Skeletal muscle cell (primary cell): ENCODE data around the gene CFAP52.
"Not testable (repeated sequence)": the region's sequence is repeated elsewhere in the genome, so short reads cannot be mapped to it uniquely, and the experiment has no call there.

Experiments
- DNase-seq: peaks from one replicate; pipeline ENCODE4 v3.0.0-alpha.2; 2010; ENCODE audit warnings: low read depth
- H3K4me3 ChIP-seq: 2 replicates; pipeline ENCODE4 v1.5.1; 2011; ENCODE audit warnings: low read depth, mild to moderate bottlenecking, control low read depth, low read length, moderate library complexity

CFAP52 gene

GRCh38 chr17:9568004-9568403 lies 8.4 kb upstream of the CFAP52 start:
- H3K4me3 ChIP-seq, result no peak overlapping the region
- DNase-seq, result no peak

- H3K4me3 ChIP-seq, result no peak overlapping the region
These were observed 7.4 kb upstream of the CFAP52 start for GRCh38 chr17:9568957-9569588.

GRCh38 chr17:9571201-9571600 lies 5.2 kb upstream of the CFAP52 start:
- no peak for DNase-seq
- no peak overlapping the region for H3K4me3 ChIP-seq

More at GRCh38 chr17:9568957-9569588, 7.4 kb upstream of the CFAP52 start:
- no peak for DNase-seq

GRCh38 chr17:9575381-9576101 lies 901 bp upstream of the CFAP52 start, which contains the start of gene STX8:
TSS of gene STX8 (minus strand) at chr17:9575820. CDS start at chr17:9575808, 12 bp downstream.
- peak; percentile 76 for DNase-seq
- H3K4me3 ChIP-seq, result peak within 1 kb of the TSS; percentile 95

GRCh38 chr17:9577373-9577709 lies 899 bp downstream of the CFAP52 start:
- H3K4me3 ChIP-seq, result no peak overlapping the region
- DNase-seq, result no peak

- no peak overlapping the region for H3K4me3 ChIP-seq
- DNase-seq, result no peak
These were observed 11.7 kb downstream of the CFAP52 start for GRCh38 chr17:9587969-9588656.

- DNase-seq, result no peak
- H3K4me3 ChIP-seq, result no peak overlapping the region
These were observed 17.6 kb downstream of the CFAP52 start for GRCh38 chr17:9594065-9594464.

- DNase-seq, H3K4me3 ChIP-seq: not testable (repeated sequence)
These were observed 21.2 kb downstream of the CFAP52 start for GRCh38 chr17:9597638-9598037.

GRCh38 chr17:9598661-9599060 lies 22.2 kb downstream of the CFAP52 start:
- no peak for DNase-seq
- no peak overlapping the region for H3K4me3 ChIP-seq

- not testable (repeated sequence) for H3K4me3 ChIP-seq, DNase-seq
These were observed 28.1 kb downstream of the CFAP52 start for GRCh38 chr17:9604583-9604982.

- DNase-seq, result no peak
These were observed 30.0 kb downstream of the CFAP52 start for GRCh38 chr17:9606453-9606852.

GRCh38 chr17:9607058-9607457 lies 30.6 kb downstream of the CFAP52 start:
- DNase-seq, H3K4me3 ChIP-seq: not testable (repeated sequence)

More at GRCh38 chr17:9606453-9606852, 30.0 kb downstream of the CFAP52 start:
- no peak overlapping the region for H3K4me3 ChIP-seq

- H3K4me3 ChIP-seq, result no peak overlapping the region
- DNase-seq, result no peak
These were observed 35.1 kb downstream of the CFAP52 start for GRCh38 chr17:9611557-9611956.

GRCh38 chr17:9612006-9612405 lies 35.6 kb downstream of the CFAP52 start:
- H3K4me3 ChIP-seq, result no peak overlapping the region
- DNase-seq, result no peak

- H3K4me3 ChIP-seq, result no peak overlapping the region
- no peak for DNase-seq
These were observed 39.0 kb downstream of the CFAP52 start for GRCh38 chr17:9615486-9615885.

GRCh38 chr17:9622961-9623360 lies 46.5 kb downstream of the CFAP52 start:
- DNase-seq, result no peak
- no peak overlapping the region for H3K4me3 ChIP-seq

- H3K4me3 ChIP-seq, result no peak overlapping the region
- DNase-seq, result no peak
These were observed 52.1 kb downstream of the CFAP52 start for GRCh38 chr17:9628509-9628908.

- DNase-seq, result no peak
- H3K4me3 ChIP-seq, result no peak overlapping the region
These were observed 56.3 kb downstream of the CFAP52 start for GRCh38 chr17:9632741-9633140.

GRCh38 chr17:9635340-9635739 lies 58.9 kb downstream of the CFAP52 start:
- DNase-seq, result no peak
- H3K4me3 ChIP-seq, result no peak overlapping the region

GRCh38 chr17:9636501-9636900 lies 60.1 kb downstream of the CFAP52 start:
- no peak for DNase-seq
- H3K4me3 ChIP-seq, result no peak overlapping the region
